SK-N-SH (cell line): ENCODE data around the gene SCNN1G. TPM values are rescaled to one million over a fixed set of nuclear protein-coding genes. Genes with fewer than 3 reads are reported as not detected.

ENCODE experiments used
- CTCF ChIA-PET: fragments of 300-600, 350-600 bp; formaldehyde crosslinking; extraction: SDS; loops from one replicate; lab custom pipeline; 2021; lab: Yijun Ruan, JAX
- POLR2A ChIA-PET: fragments of 350-600 bp; sonication (Branson Sonifier 250); formaldehyde crosslinking; extraction: SDS; loops from one replicate; lab custom pipeline; 2020; ENCODE audit warnings: antibody characterized with exemption, inconsistent platforms; lab: Yijun Ruan, JAX
- DNase-seq: peaks from one replicate; pipeline ENCODE4 v3.0.0; 2012
- H2AFZ ChIP-seq: fragments of 200-600 bp; sonication (generic); 2 replicates; pipeline ENCODE4 v1.8.1; 2016; ENCODE audit warnings: antibody characterized with exemption, mild to moderate bottlenecking, low read depth
- H3F3A ChIP-seq: fragments of 200-600 bp; sonication (generic); replicated peaks from 2 replicates; pipeline ENCODE3; 2016; ENCODE audit warnings: antibody characterized with exemption, mild to moderate bottlenecking; ENCODE audit not compliant: insufficient read depth
- H3K27ac ChIP-seq, 2 experiments: fragments of 200-500 bp in 1 of 2; fragments of 200-600 bp in 1 of 2; sonication (Bioruptor generic) in 1 of 2; sonication (generic), shearing (Covaris generic) in 1 of 2; 2 replicates each; pipeline versions ENCODE4 v1.5.1 to v1.6.1; 2014 to 2016; ENCODE audit warnings: low read depth in 2 of 2, inconsistent platforms in 1 of 2, low read length in 1 of 2, mild to moderate bottlenecking in 1 of 2, mixed read lengths in 1 of 2
- H3K27me3 ChIP-seq: fragments of 200-600 bp; sonication (generic), shearing (Covaris generic); 2 replicates; pipeline ENCODE4 v1.6.1; 2016; ENCODE audit warnings: mixed run types; ENCODE audit not compliant: insufficient read depth
- H3K36me3 ChIP-seq, 2 experiments: fragments of 200-500 bp in 1 of 2; fragments of 200-600 bp in 1 of 2; sonication (Bioruptor generic) in 1 of 2; sonication (generic) in 1 of 2; replicated peaks in 1 of 2; 2 replicates each; pipeline versions ENCODE3 to v1.5.1; 2014 to 2016; ENCODE audit warnings: low read length in 1 of 2, mild to moderate bottlenecking in 1 of 2; ENCODE audit not compliant: insufficient read depth in 2 of 2, control insufficient read depth in 1 of 2
- H3K4me1 ChIP-seq, 2 experiments: fragments of 200-500 bp in 1 of 2; fragments of 200-600 bp in 1 of 2; sonication (Bioruptor generic) in 1 of 2; sonication (generic), shearing (Covaris generic) in 1 of 2; 2 replicates each; pipeline versions ENCODE4 v1.5.1 to v1.6.1; 2014 to 2016; ENCODE audit warnings: low read depth in 1 of 2, low read length in 1 of 2, mixed run types in 1 of 2; ENCODE audit not compliant: insufficient read depth in 2 of 2, control insufficient read depth in 1 of 2
- H3K4me2 ChIP-seq: fragments of 200-600 bp; sonication (generic), shearing (Covaris generic); 2 replicates; pipeline ENCODE4 v1.6.1; 2017; ENCODE audit warnings: mixed run types
- H3K4me3 ChIP-seq, 2 experiments: fragments of 200-500 bp in 1 of 2; fragments of 200-600 bp in 1 of 2; sonication (Bioruptor generic) in 1 of 2; sonication (generic), shearing (Covaris generic) in 1 of 2; 2 replicates each; pipeline versions ENCODE4 v1.5.1 to v1.8.1; 2014 to 2016; ENCODE audit warnings: low read depth in 2 of 2, inconsistent platforms in 1 of 2, low read length in 1 of 2, mild to moderate bottlenecking in 1 of 2, mixed read lengths in 1 of 2, moderate library complexity in 1 of 2
- H3K79me2 ChIP-seq: fragments of 200-600 bp; sonication (generic); 2 replicates; pipeline ENCODE4 v1.8.1; 2017; ENCODE audit warnings: mild to moderate bottlenecking; ENCODE audit not compliant: insufficient read depth
- H3K9ac ChIP-seq: fragments of 200-600 bp; sonication (generic); 2 replicates; pipeline ENCODE4 v1.6.1; 2017; ENCODE audit warnings: mixed run types
- H3K9me2 ChIP-seq: fragments of 200-600 bp; sonication (generic); 2 replicates; pipeline ENCODE4 v1.6.1; 2017; ENCODE audit warnings: mixed run types
- H3K9me3 ChIP-seq: fragments of 200-600 bp; sonication (generic); 2 replicates; pipeline ENCODE4 v1.6.1; 2017; ENCODE audit warnings: mixed run types, mild to moderate bottlenecking, moderate library complexity
- H4K20me1 ChIP-seq: fragments of 200-600 bp; sonication (generic); 2 replicates; pipeline ENCODE4 v1.6.1; 2017; ENCODE audit warnings: mild to moderate bottlenecking, mixed run types; ENCODE audit not compliant: insufficient read depth
- EZH2phosphoT487 ChIP-seq: fragments of 200-600 bp; sonication (generic); IDR thresholded peaks from 2 replicates; pipeline ENCODE4 v1.6.1; 2017; ENCODE audit warnings: low read depth, mixed run types, mild to moderate bottlenecking, antibody characterized with exemption, moderate library complexity, borderline replicate concordance
- FOSL2 ChIP-seq: IDR thresholded peaks from 2 replicates; pipeline ENCODE4 v1.4.0; 2012; ENCODE audit warnings: low read depth, mild to moderate bottlenecking, moderate library complexity, borderline replicate concordance
- GATA2 ChIP-seq: sonication (generic); formaldehyde crosslinking; IDR thresholded peaks from 2 replicates; pipeline ENCODE4 v1.5.0; 2020; ENCODE audit warnings: mild to moderate bottlenecking, missing genetic modification reagents
- MXI1 ChIP-seq: IDR thresholded peaks from 2 replicates; pipeline ENCODE4 v1.6.1; 2012; ENCODE audit warnings: mild to moderate bottlenecking, low read depth, low read length, improper control_type of control experiment
- NRF1 ChIP-seq: IDR thresholded peaks from 2 replicates; pipeline ENCODE4 v1.6.1; 2012; ENCODE audit warnings: low read depth, mild to moderate bottlenecking, low read length
- POLR2AphosphoS5 ChIP-seq: IDR thresholded peaks from 2 replicates; pipeline ENCODE4 v1.6.1; 2012; ENCODE audit warnings: low read depth, low read length
- SIN3A ChIP-seq: IDR thresholded peaks from 2 replicates; pipeline ENCODE4 v1.6.1; 2012; ENCODE audit warnings: low read depth, mild to moderate bottlenecking, low read length, moderate library complexity, borderline replicate concordance
- TAF1 ChIP-seq: IDR thresholded peaks from 2 replicates; pipeline ENCODE4 v1.6.1; 2012; ENCODE audit warnings: low read depth, mild to moderate bottlenecking, low read length, moderate library complexity, borderline replicate concordance
- TCF12 ChIP-seq: IDR thresholded peaks from 2 replicates; pipeline ENCODE4 v1.4.0; 2012
- USF1 ChIP-seq: IDR thresholded peaks from 2 replicates; pipeline ENCODE4 v1.4.0; 2012; ENCODE audit warnings: low read depth, borderline replicate concordance
- YY1 ChIP-seq: IDR thresholded peaks from 2 replicates; pipeline ENCODE4 v1.4.0; 2012; ENCODE audit warnings: low read depth, mild to moderate bottlenecking
- ZBTB33 ChIP-seq: IDR thresholded peaks from 2 replicates; pipeline ENCODE4 v1.4.0; 2012; ENCODE audit warnings: low read depth, borderline replicate concordance
- WGBS: methylation state at CpG from one replicate; pipeline ENCODE4 v1.1.6; 2017; ENCODE audit warnings: low lambda C conversion rate; 5-methylcytosine and 5-hydroxymethylcytosine counted together
- polyA plus RNA-seq, 3 experiments: library from polyadenylated mRNA; depleted of rRNA; stranded (reverse); fragments of >200 nt; gene quantifications; 2 replicates each; pipeline ENCODE4 v1.2.3, GENCODE V29; 2012
- TF ChIP-seq, protein P1 (sequence below): fragments of 150-350 bp; IDR thresholded peaks from 2 replicates; pipeline ENCODE4 v1.6.1; 2016; ENCODE audit warnings: mild to moderate bottlenecking, low read depth, low read length
- TF ChIP-seq, protein P2 (sequence below): IDR thresholded peaks from 2 replicates; pipeline ENCODE4 v1.6.1; 2012; ENCODE audit warnings: mild to moderate bottlenecking, low read depth, low read length, moderate library complexity
- TF ChIP-seq, protein P3 (sequence below): fragments of 200-600 bp; sonication (generic); IDR thresholded peaks from 2 replicates; pipeline ENCODE4 v1.6.1; 2017; ENCODE audit warnings: antibody characterized with exemption, mild to moderate bottlenecking, moderate library complexity

The SCNN1G gene
- polyA plus RNA-seq, 1 of the 3 experiments (the other 2 are of a cell fraction) = not detected

DNA sequence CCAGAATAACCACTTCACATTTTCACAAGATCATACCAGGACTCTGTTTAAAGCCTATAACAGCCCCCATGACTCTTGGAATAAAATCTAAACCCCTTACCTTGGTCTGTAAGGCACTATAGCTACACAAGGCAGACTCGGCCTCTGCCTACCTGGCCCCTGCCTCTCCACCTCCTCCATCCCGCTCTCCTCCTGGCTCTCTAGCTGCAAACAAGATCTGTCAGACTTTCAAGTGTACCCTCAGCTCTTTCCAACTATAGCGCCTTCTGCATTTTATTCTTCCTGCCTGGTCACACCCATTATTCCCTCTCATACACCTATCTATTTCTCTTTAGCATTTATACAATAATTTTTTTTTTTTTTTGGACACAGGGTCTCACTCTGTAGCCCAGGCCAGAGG, 41.5 kb upstream of the SCNN1G start:
- no peak overlapping the region for H2AFZ ChIP-seq
- H3K27ac ChIP-seq = no peak overlapping the region
- ChIA-PET POLR2A (no interaction called here), CTCF (interaction anchor here (2.9 kb wide), 1 partner anchor 294 kb away, joined by 18 read pairs; no protein-coding TSS in a partner anchor)
- TF ChIP-seq FOSL2 (no peak), YY1 (no peak), USF1 (no peak)
- TF ChIP-seq, protein P1, sequence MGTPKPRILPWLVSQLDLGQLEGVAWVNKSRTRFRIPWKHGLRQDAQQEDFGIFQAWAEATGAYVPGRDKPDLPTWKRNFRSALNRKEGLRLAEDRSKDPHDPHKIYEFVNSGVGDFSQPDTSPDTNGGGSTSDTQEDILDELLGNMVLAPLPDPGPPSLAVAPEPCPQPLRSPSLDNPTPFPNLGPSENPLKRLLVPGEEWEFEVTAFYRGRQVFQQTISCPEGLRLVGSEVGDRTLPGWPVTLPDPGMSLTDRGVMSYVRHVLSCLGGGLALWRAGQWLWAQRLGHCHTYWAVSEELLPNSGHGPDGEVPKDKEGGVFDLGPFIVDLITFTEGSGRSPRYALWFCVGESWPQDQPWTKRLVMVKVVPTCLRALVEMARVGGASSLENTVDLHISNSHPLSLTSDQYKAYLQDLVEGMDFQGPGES = no peak
- no peak overlapping the region for H3K4me3 ChIP-seq
- H3K36me3 ChIP-seq = no peaks in the 10 kb centered on the region
- no peak for DNase-seq
- peaks cover 65% of the 10 kb centered on the region for H4K20me1 ChIP-seq
- no peaks in the 10 kb centered on the region for H3K9me2 ChIP-seq
- H3K9ac ChIP-seq = no peak overlapping the region
- H3K27me3 ChIP-seq = no peaks in the 10 kb centered on the region
- no peaks in the 10 kb centered on the region for H3K9me3 ChIP-seq
- H3F3A ChIP-seq = no peaks in the 10 kb centered on the region
- peaks cover 100% of the 10 kb centered on the region for H3K79me2 ChIP-seq
- WGBS = 97% methylated on average over 3 of the region's 3 CpGs
- H3K4me1 ChIP-seq = peaks cover 19 to 27% of the 10 kb centered on the region in 2 experiments; a peak in 3 of 4 replicates
- no peak overlapping the region for H3K4me2 ChIP-seq

DNA sequence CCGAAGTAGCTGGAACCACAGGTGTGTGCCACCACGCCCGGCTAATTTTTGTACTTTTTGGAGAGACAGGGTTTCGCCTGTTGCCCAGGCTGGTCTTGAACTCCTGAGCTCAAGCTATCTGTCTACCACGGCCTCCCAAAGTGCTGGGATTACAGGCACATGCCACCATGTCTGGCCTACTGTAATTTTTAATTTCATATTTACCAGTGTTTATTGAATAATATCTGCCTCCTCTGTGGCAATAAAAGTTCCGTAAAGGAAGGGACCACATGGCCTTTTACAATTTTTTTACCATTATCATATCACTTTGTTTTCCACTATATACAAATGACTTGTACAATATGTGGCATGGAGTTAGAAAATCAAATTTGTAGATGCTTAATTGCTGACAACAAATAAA, 41.0 kb upstream of the SCNN1G start:
- CTCF ChIA-PET = interaction anchor here (0.9 to 2.9 kb wide), 2 partner anchors 243 to 293 kb away, joined by 3 to 18 read pairs; no protein-coding TSS in a partner anchor
- 99% methylated on average over 6 of the region's 6 CpGs for WGBS
- TF ChIP-seq FOSL2 (no peak), EZH2phosphoT487 (no peak), ZBTB33 (no peak), SIN3A (no peak), TAF1 (no peak), MXI1 (no peak), TCF12 (no peak), NRF1 (no peak), USF1 (no peak), POLR2AphosphoS5 (no peak), GATA2 (CRISPR knock-in tag) (no peak)
- TF ChIP-seq, protein P2, sequence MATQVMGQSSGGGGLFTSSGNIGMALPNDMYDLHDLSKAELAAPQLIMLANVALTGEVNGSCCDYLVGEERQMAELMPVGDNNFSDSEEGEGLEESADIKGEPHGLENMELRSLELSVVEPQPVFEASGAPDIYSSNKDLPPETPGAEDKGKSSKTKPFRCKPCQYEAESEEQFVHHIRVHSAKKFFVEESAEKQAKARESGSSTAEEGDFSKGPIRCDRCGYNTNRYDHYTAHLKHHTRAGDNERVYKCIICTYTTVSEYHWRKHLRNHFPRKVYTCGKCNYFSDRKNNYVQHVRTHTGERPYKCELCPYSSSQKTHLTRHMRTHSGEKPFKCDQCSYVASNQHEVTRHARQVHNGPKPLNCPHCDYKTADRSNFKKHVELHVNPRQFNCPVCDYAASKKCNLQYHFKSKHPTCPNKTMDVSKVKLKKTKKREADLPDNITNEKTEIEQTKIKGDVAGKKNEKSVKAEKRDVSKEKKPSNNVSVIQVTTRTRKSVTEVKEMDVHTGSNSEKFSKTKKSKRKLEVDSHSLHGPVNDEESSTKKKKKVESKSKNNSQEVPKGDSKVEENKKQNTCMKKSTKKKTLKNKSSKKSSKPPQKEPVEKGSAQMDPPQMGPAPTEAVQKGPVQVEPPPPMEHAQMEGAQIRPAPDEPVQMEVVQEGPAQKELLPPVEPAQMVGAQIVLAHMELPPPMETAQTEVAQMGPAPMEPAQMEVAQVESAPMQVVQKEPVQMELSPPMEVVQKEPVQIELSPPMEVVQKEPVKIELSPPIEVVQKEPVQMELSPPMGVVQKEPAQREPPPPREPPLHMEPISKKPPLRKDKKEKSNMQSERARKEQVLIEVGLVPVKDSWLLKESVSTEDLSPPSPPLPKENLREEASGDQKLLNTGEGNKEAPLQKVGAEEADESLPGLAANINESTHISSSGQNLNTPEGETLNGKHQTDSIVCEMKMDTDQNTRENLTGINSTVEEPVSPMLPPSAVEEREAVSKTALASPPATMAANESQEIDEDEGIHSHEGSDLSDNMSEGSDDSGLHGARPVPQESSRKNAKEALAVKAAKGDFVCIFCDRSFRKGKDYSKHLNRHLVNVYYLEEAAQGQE = no peak
- TF ChIP-seq, protein P3, sequence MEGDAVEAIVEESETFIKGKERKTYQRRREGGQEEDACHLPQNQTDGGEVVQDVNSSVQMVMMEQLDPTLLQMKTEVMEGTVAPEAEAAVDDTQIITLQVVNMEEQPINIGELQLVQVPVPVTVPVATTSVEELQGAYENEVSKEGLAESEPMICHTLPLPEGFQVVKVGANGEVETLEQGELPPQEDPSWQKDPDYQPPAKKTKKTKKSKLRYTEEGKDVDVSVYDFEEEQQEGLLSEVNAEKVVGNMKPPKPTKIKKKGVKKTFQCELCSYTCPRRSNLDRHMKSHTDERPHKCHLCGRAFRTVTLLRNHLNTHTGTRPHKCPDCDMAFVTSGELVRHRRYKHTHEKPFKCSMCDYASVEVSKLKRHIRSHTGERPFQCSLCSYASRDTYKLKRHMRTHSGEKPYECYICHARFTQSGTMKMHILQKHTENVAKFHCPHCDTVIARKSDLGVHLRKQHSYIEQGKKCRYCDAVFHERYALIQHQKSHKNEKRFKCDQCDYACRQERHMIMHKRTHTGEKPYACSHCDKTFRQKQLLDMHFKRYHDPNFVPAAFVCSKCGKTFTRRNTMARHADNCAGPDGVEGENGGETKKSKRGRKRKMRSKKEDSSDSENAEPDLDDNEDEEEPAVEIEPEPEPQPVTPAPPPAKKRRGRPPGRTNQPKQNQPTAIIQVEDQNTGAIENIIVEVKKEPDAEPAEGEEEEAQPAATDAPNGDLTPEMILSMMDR = no peak

More for the DNA sequence above, 41.0 kb upstream of the SCNN1G start:
- Histone ChIP-seq H2AFZ (no peak overlapping the region), H3K27me3 (no peaks in the 10 kb centered on the region), H3K4me1 (peaks cover 19 to 27% of the 10 kb centered on the region in 2 experiments; a peak in 3 of 4 replicates), H3K9ac (no peak overlapping the region), H3K79me2 (peaks cover 99% of the 10 kb centered on the region), H3K4me3 (no peak overlapping the region), H3K9me2 (no peaks in the 10 kb centered on the region), H3F3A (peaks cover under 1% of the 10 kb centered on the region), H3K9me3 (no peaks in the 10 kb centered on the region), H3K36me3 (no peaks in the 10 kb centered on the region), H3K4me2 (no peak overlapping the region), H3K27ac (no peak overlapping the region), H4K20me1 (peaks cover 68% of the 10 kb centered on the region)
- POLR2A ChIA-PET = no interaction called here
- DNase-seq = no peak
